HCT116 (cell line): ENCODE data around the gene CD58. TPM values are rescaled to one million over a fixed set of nuclear protein-coding genes. Genes with fewer than 3 reads are reported as not detected.

Source experiments
- ATAC-seq: fragments of 200-7000 bp; cut with Tn5 transposase; 2 replicates; pipeline ENCODE4 v1.9.1; 2020; ENCODE audit warnings: mild to moderate bottlenecking, moderate library complexity
- Bru-seq: library from RNA; stranded (reverse); fragments of 400-500 nt; gene quantifications from one replicate; lab custom pipeline; 2021; lab: Mats Ljungman, UMichigan
- BruChase-seq, 2 experiments: library from RNA; stranded (reverse); fragments of 400-500 nt; gene quantifications; one replicate each; lab custom pipeline; 2021; lab: Mats Ljungman, UMichigan
- BruUV-seq: library from RNA; stranded (reverse); fragments of 400-500 nt; replicated peaks from 2 replicates; lab custom pipeline; 2021; lab: Mats Ljungman, UMichigan
- CTCF ChIA-PET: fragments of 300-600 bp; sonication (Branson Sonifier 250); formaldehyde crosslinking; loops from one replicate; lab custom pipeline; 2021; ENCODE audit warnings: antibody characterized with exemption; lab: Charles Lee
- POLR2A ChIA-PET: fragments of 300-600, 350-600 bp; sonication (Branson Sonifier 250); formaldehyde crosslinking; loops from one replicate; lab custom pipeline; 2021; ENCODE audit warnings: antibody characterized with exemption; lab: Charles Lee
- RAD21 ChIA-PET, 2 experiments: fragments of 300-600 bp; sonication (Branson Sonifier 250); formaldehyde crosslinking; loops; one replicate each; lab custom pipeline; 2023; ENCODE audit warnings: low total read pairs in 2 of 2; ENCODE audit not compliant: uncharacterized antibody in 2 of 2, unreplicated experiment in 2 of 2, low non-redundant PET in 1 of 2; lab: Charles Lee
- DNase-seq: peaks from one replicate; pipeline ENCODE4 v3.0.0-alpha.2; 2010; ENCODE audit warnings: low read depth, low spot score
- H2AFZ ChIP-seq: fragments of 200-600 bp; shearing (Covaris generic), sonication (generic); 2 replicates; pipeline ENCODE4 v1.6.1; 2017; ENCODE audit warnings: low read depth, mixed run types, mixed read lengths, antibody characterized with exemption, low read length; ENCODE audit not compliant: poor library complexity, severe bottlenecking
- H3K27ac ChIP-seq: 2 replicates; pipeline ENCODE4 v1.5.1; 2012; ENCODE audit warnings: low read depth, low read length
- H3K27me3 ChIP-seq: fragments of 200-600 bp; sonication (generic); 2 replicates; pipeline ENCODE4 v1.6.1; 2016; ENCODE audit warnings: mixed run types, low read length, mixed read lengths; ENCODE audit not compliant: insufficient read depth
- H3K36me3 ChIP-seq, 2 experiments: fragments of 200-500 bp in 1 of 2; fragments of 200-600 bp in 1 of 2; sonication (Bioruptor generic) in 1 of 2; sonication (generic) in 1 of 2; 2 replicates each; pipeline versions ENCODE4 v1.5.1 to v1.6.1; 2014 to 2016; ENCODE audit warnings: low read length in 2 of 2, inconsistent platforms in 1 of 2, mixed read lengths in 1 of 2, mixed run types in 1 of 2; ENCODE audit not compliant: insufficient read depth in 2 of 2, control insufficient read depth in 1 of 2
- H3K4me1 ChIP-seq, 2 experiments: fragments of 200-600 bp in 1 of 2; sonication (generic) in 1 of 2; 2 replicates each; pipeline versions ENCODE4 v1.5.1 to v1.6.1; 2012 to 2017; ENCODE audit warnings: low read length in 2 of 2, inconsistent platforms in 1 of 2, mild to moderate bottlenecking in 1 of 2, mixed read lengths in 1 of 2, mixed run types in 1 of 2, moderate library complexity in 1 of 2; ENCODE audit not compliant: insufficient read depth in 2 of 2, control insufficient read depth in 1 of 2
- H3K4me2 ChIP-seq: fragments of 200-600 bp; sonication (generic); 2 replicates; pipeline ENCODE4 v1.6.1; 2017; ENCODE audit warnings: mixed run types, low read length, mixed read lengths
- H3K4me3 ChIP-seq, 2 experiments: fragments of 200-600 bp in 1 of 2; sonication (generic) in 1 of 2; replicated peaks in 1 of 2; 2 replicates each; pipeline ENCODE4 v1.5.1; 2011 to 2016; ENCODE audit warnings: low read length in 2 of 2, control low read depth in 1 of 2, low read depth in 1 of 2, mild to moderate bottlenecking in 1 of 2, mixed read lengths in 1 of 2, mixed run types in 1 of 2
- H3K79me2 ChIP-seq: fragments of 200-600 bp; sonication (generic); 2 replicates; pipeline ENCODE4 v1.6.1; 2017; ENCODE audit warnings: mild to moderate bottlenecking, mixed run types, low read length, moderate library complexity, mixed read lengths; ENCODE audit not compliant: insufficient read depth
- H3K9ac ChIP-seq: fragments of 200-600 bp; sonication (generic); 2 replicates; pipeline ENCODE4 v1.6.1; 2016; ENCODE audit warnings: low read length, mixed read lengths
- H3K9me2 ChIP-seq: fragments of 200-600 bp; sonication (generic), shearing (Covaris generic); 2 replicates; pipeline ENCODE4 v1.6.1; 2017; ENCODE audit warnings: mixed run types, mild to moderate bottlenecking, moderate library complexity; ENCODE audit not compliant: insufficient read depth
- H3K9me3 ChIP-seq, 2 experiments: fragments of 200-500 bp in 1 of 2; fragments of 200-600 bp in 1 of 2; sonication (Bioruptor generic) in 1 of 2; sonication (generic) in 1 of 2; 2 replicates each; pipeline ENCODE4 v1.6.1; 2014 to 2017; ENCODE audit warnings: low read length in 2 of 2, mixed read lengths in 2 of 2, inconsistent platforms in 1 of 2, low read depth in 1 of 2, mild to moderate bottlenecking in 1 of 2, mixed run types in 1 of 2, moderate library complexity in 1 of 2; ENCODE audit not compliant: control insufficient read depth in 1 of 2, insufficient read depth in 1 of 2
- H4K20me1 ChIP-seq: fragments of 200-600 bp; sonication (generic), shearing (Covaris generic); 2 replicates; pipeline ENCODE4 v1.6.1; 2017; ENCODE audit warnings: mixed run types, mild to moderate bottlenecking, moderate library complexity; ENCODE audit not compliant: insufficient read depth
- CBX3 ChIP-seq: IDR thresholded peaks from 2 replicates; pipeline ENCODE4 v1.6.1; 2012; ENCODE audit warnings: low read depth
- CEBPB ChIP-seq: IDR thresholded peaks from 2 replicates; pipeline ENCODE4 v1.6.1; 2012; ENCODE audit warnings: low read depth
- CTCF ChIP-seq, 3 experiments: fragments of 200-600 bp in 1 of 3; sonication (generic) in 1 of 3; IDR thresholded peaks in 2 of 3; conservative IDR thresholded peaks in 1 of 3; 2 replicates each; pipeline ENCODE4 v1.5.1; 2012 to 2017; ENCODE audit warnings: low read depth in 2 of 3, low read length in 2 of 3, antibody characterized with exemption in 1 of 3, borderline replicate concordance in 1 of 3, control low read depth in 1 of 3, mild to moderate bottlenecking in 1 of 3, mixed read lengths in 1 of 3, mixed run types in 1 of 3, moderate library complexity in 1 of 3; ENCODE audit not compliant: insufficient read depth in 1 of 3
- EGR1 ChIP-seq: IDR thresholded peaks from 2 replicates; pipeline ENCODE4 v1.6.1; 2012; ENCODE audit warnings: low read depth
- EZH2 ChIP-seq: fragments of 200-600 bp; sonication (generic); IDR thresholded peaks from 2 replicates; pipeline ENCODE4 v1.6.1; 2017; ENCODE audit warnings: antibody characterized with exemption, mixed run types
- EZH2phosphoT487 ChIP-seq: fragments of 200-600 bp; IDR thresholded peaks from 2 replicates; pipeline ENCODE4 v1.6.1; 2018; ENCODE audit warnings: antibody characterized with exemption, borderline replicate concordance
- FOSL1 ChIP-seq: IDR thresholded peaks from 2 replicates; pipeline ENCODE4 v1.6.1; 2012; ENCODE audit warnings: low read depth
- JUND ChIP-seq: IDR thresholded peaks from 2 replicates; pipeline ENCODE4 v1.6.1; 2012
- MAX ChIP-seq: IDR thresholded peaks from 2 replicates; pipeline ENCODE4 v1.6.1; 2012
- POLR2AphosphoS5 ChIP-seq: IDR thresholded peaks from 2 replicates; pipeline ENCODE4 v1.6.1; 2011; ENCODE audit warnings: mild to moderate bottlenecking, low read depth, low read length, moderate library complexity
- RAD21 ChIP-seq: IDR thresholded peaks from 2 replicates; pipeline ENCODE4 v1.6.1; 2012; ENCODE audit warnings: low read depth, mild to moderate bottlenecking
- SIN3A ChIP-seq: IDR thresholded peaks from 2 replicates; pipeline ENCODE4 v1.6.1; 2012; ENCODE audit warnings: low read depth
- SP1 ChIP-seq: IDR thresholded peaks from 2 replicates; pipeline ENCODE4 v1.6.1; 2012; ENCODE audit warnings: low read depth
- SRF ChIP-seq: IDR thresholded peaks from 2 replicates; pipeline ENCODE4 v1.6.1; 2012; ENCODE audit warnings: low read depth
- TCF7L2 ChIP-seq: IDR thresholded peaks from 2 replicates; pipeline ENCODE4 v1.7.0; 2011; ENCODE audit warnings: borderline replicate concordance, inconsistent platforms; ENCODE audit not compliant: insufficient read depth, insufficient read length; ENCODE audit errors: extremely low read depth
- YY1 ChIP-seq: IDR thresholded peaks from 2 replicates; pipeline ENCODE4 v1.6.1; 2011; ENCODE audit warnings: low read length, low read depth, moderate library complexity, mild to moderate bottlenecking; ENCODE audit not compliant: insufficient replicate concordance; ENCODE audit errors: extremely low read depth
- ZFX ChIP-seq: fragments of 450-650 bp; IDR thresholded peaks from 2 replicates; pipeline ENCODE4 v1.6.1; 2017
- ZNF274 ChIP-seq: fragments of 200-500 bp; sonication (Bioruptor generic); IDR thresholded peaks from 2 replicates; pipeline ENCODE4 v1.6.1; 2014; ENCODE audit warnings: mild to moderate bottlenecking, low read depth, low read length, inconsistent platforms
- intact Hi-C: fragments of 100-400 bp; cut with micrococcal nuclease; formaldehyde crosslinking; loops from 2 replicates; pipeline ENCODE4 v1.10.0; 2022
- long read RNA-seq: library from polyadenylated mRNA; unstranded; transcript quantifications from one replicate; pipeline ENCODE4 v2.0.0, GENCODE V29; 2021; ENCODE audit not compliant: unreplicated experiment
- polyA plus RNA-seq: library from polyadenylated mRNA; unstranded; fragments of >200 nt; gene quantifications from 2 replicates; pipeline ENCODE4 v1.2.1, GENCODE V29; 2012; ENCODE audit warnings: missing spikeins
- total RNA-seq: library from RNA; stranded (reverse); gene quantifications from one replicate; pipeline ENCODE4 v1.2.1, GENCODE V29; 2021; ENCODE audit not compliant: unreplicated experiment
- TF ChIP-seq, protein P1 (sequence below): IDR thresholded peaks from 2 replicates; pipeline ENCODE4 v1.6.1; 2012; ENCODE audit warnings: low read depth

CD58 gene, protein sequence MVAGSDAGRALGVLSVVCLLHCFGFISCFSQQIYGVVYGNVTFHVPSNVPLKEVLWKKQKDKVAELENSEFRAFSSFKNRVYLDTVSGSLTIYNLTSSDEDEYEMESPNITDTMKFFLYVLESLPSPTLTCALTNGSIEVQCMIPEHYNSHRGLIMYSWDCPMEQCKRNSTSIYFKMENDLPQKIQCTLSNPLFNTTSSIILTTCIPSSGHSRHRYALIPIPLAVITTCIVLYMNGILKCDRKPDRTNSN
- total RNA-seq, result 18.0 TPM
- 11.1 and 13.3 TPM in 2 replicates for polyA plus RNA-seq
- percentile 82 among the genes with signal in this experiment for Bru-seq, nascent RNA
- BruChase-seq, experiment 1, labeled RNA remaining after a 6-hour chase, result percentile 78 among the genes with signal in this experiment
- BruChase-seq, experiment 2, labeled RNA remaining after a 2-hour chase, result percentile 80 among the genes with signal in this experiment
- long read RNA-seq, transcript CD58-202 (6 exons, 1,098 nt), result major isoform, 13 of 29 reads
- long read RNA-seq, partial matches to known transcripts, result 6 of 29 reads
- long read RNA-seq, other reads (novel, unspliced or antisense), result 4 of 29 reads

DNA sequence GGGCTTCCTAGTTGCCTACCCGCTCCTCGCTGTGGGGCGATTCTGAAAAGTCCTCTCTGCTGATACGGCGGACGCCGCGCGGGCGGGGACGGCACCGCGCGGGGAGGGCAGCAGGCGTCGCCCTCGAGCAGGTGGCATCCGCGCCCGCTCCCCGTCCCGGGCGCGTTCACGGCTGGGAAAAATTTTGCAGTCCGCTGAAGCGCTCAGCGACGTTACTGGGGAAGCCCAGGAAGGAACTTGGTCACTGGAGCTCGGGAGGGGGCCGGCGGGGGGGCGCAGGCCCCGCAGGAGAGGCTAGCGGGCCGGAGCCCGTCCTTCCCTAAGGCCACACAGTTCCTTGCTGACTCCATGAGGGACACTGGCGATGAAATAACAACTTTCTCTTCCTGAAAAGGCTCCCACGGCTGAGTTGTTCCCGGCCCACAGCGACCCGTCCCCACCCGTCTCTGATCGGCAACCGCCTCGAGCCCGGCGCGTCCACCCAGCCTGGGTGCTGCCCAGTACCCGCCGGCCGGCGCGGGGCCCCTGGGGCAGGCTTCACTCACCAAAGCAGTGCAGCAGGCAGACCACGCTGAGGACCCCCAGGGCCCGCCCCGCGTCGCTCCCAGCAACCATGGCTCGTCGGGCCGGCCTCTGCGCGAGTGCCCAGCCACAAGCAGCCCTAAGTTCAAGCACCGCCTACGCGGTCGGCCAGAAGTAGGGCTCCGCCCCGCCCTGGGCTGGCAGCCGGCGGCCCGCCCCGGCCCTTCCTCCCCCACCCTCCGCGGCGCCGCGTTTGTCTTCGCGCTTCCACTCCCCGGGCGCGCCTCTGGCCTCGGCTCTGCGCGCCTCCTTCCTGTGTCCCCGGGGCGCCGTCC, at the start of gene CD58:
CD58 (minus strand) TSS at position 669 of the 857 bp plus-strand sequence; CDS start at position 615, 54 bp downstream.
- ChIA-PET CTCF (interaction anchor here (1.0 to 1.5 kb wide), 2 partner anchors 25 to 102 kb away, joined by 3 to 6 read pairs; no protein-coding TSS in a partner anchor), POLR2A (no interaction called here), RAD21 (no interaction called here)
- ATAC-seq (peak; percentile 90), DNase-seq (peak; percentile 57)
- BruUV-seq, result no TSS peak
- Histone ChIP-seq H3K9me3 (no peaks in the 10 kb centered on the region), H3K4me1 (peaks cover 21 to 39% of the 10 kb centered on the region in 2 experiments), H4K20me1 (no peaks in the 10 kb centered on the region), H3K9me2 (no peaks in the 10 kb centered on the region), H3K36me3 (no peaks in the 10 kb centered on the region), H3K27me3 (no peaks in the 10 kb centered on the region), H2AFZ (peak within 1 kb of the TSS; percentile 51), H3K79me2 (peaks cover 34% of the 10 kb centered on the region), H3K27ac (peak within 1 kb of the TSS; percentile 93), H3K4me2 (peak within 1 kb of the TSS; percentile 86), H3K4me3 (peak within 1 kb of the TSS; percentile 75 to 88), H3K9ac (peak within 1 kb of the TSS; percentile 93)
- intact Hi-C loops, result loop anchor here (2.0 to 10.0 kb wide), 3 partner anchors 63 to 432 kb away; no protein-coding TSS in a partner anchor
- TF ChIP-seq POLR2AphosphoS5, result peak; percentile 95
- no peak for TF ChIP-seq FOSL1
- TF ChIP-seq SRF, result no peak
- peak; percentile 88 for TF ChIP-seq EGR1
- peak; percentile 45 to 65 (median 55); a peak in 5 of 6 replicates for TF ChIP-seq CTCF (IDR thresholded peaks at IDR 0.05 in 2 of 3, conservative IDR thresholded peaks at IDR 0.05 in 1 of 3; ENCODE audit: borderline replicate concordance in 1 of 3, insufficient read depth in 1 of 3, low read depth in 2 of 3, low read length in 2 of 3)
- peak; percentile 93 for TF ChIP-seq MAX
- no peak for TF ChIP-seq EZH2phosphoT487
- no peak for TF ChIP-seq CEBPB
- TF ChIP-seq, protein P1, sequence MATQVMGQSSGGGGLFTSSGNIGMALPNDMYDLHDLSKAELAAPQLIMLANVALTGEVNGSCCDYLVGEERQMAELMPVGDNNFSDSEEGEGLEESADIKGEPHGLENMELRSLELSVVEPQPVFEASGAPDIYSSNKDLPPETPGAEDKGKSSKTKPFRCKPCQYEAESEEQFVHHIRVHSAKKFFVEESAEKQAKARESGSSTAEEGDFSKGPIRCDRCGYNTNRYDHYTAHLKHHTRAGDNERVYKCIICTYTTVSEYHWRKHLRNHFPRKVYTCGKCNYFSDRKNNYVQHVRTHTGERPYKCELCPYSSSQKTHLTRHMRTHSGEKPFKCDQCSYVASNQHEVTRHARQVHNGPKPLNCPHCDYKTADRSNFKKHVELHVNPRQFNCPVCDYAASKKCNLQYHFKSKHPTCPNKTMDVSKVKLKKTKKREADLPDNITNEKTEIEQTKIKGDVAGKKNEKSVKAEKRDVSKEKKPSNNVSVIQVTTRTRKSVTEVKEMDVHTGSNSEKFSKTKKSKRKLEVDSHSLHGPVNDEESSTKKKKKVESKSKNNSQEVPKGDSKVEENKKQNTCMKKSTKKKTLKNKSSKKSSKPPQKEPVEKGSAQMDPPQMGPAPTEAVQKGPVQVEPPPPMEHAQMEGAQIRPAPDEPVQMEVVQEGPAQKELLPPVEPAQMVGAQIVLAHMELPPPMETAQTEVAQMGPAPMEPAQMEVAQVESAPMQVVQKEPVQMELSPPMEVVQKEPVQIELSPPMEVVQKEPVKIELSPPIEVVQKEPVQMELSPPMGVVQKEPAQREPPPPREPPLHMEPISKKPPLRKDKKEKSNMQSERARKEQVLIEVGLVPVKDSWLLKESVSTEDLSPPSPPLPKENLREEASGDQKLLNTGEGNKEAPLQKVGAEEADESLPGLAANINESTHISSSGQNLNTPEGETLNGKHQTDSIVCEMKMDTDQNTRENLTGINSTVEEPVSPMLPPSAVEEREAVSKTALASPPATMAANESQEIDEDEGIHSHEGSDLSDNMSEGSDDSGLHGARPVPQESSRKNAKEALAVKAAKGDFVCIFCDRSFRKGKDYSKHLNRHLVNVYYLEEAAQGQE, result no peak
- peak; percentile 32 for TF ChIP-seq TCF7L2
- no peak for TF ChIP-seq YY1
- no peak for TF ChIP-seq EZH2
- TF ChIP-seq RAD21, result peak; percentile 49
- TF ChIP-seq SIN3A, result no peak; the same call in 1 of the 2 replicates
- TF ChIP-seq SP1, result no peak; the same call in 1 of the 2 replicates
- TF ChIP-seq ZFX, result peak; percentile 43
- TF ChIP-seq JUND, result no peak
- peak; percentile 76; the same call in 1 of the 2 replicates for TF ChIP-seq CBX3
- TF ChIP-seq ZNF274, result no peak
